GM23338 (cell line): ENCODE data around the gene TMEM135.

Experiments used
- CREB1 ChIP-seq: fragments of 250-450 bp; sonication (Bioruptor Pico); IDR thresholded peaks from 2 replicates; pipeline ENCODE4 v1.5.0; 2020; ENCODE audit warnings: low read depth, mild to moderate bottlenecking, moderate library complexity
- EZH2 ChIP-seq: fragments of 200-600 bp; sonication (generic); IDR thresholded peaks from one replicate; pipeline ENCODE4 v1.8.0; 2017; ENCODE audit warnings: antibody characterized with exemption, mild to moderate bottlenecking, low read depth; ENCODE audit not compliant: unreplicated experiment
- EZH2phosphoT487 ChIP-seq: fragments of 200-600 bp; sonication (generic); IDR thresholded peaks from one replicate; pipeline ENCODE4 v1.8.1; 2018; ENCODE audit warnings: antibody characterized with exemption; ENCODE audit not compliant: unreplicated experiment
- JUNB ChIP-seq: IDR thresholded peaks from one replicate; pipeline ENCODE4 v1.6.1; 2016; ENCODE audit warnings: antibody characterized with exemption; ENCODE audit not compliant: unreplicated experiment
- NANOG ChIP-seq: IDR thresholded peaks from 2 replicates; pipeline ENCODE4 v1.6.1; 2016; ENCODE audit warnings: antibody characterized with exemption, borderline replicate concordance
- POLR2AphosphoS5 ChIP-seq: IDR thresholded peaks from 2 replicates; pipeline ENCODE4 v1.6.1; 2016; ENCODE audit warnings: antibody characterized with exemption, low read depth
- STAT1 ChIP-seq: IDR thresholded peaks from one replicate; pipeline ENCODE4 v1.6.1; 2016; ENCODE audit warnings: antibody characterized with exemption; ENCODE audit not compliant: unreplicated experiment
- ZNF114 ChIP-seq: fragments of 250-450 bp; sonication (Bioruptor Pico); IDR thresholded peaks from 2 replicates; pipeline ENCODE4 v1.5.0; 2020; ENCODE audit warnings: mild to moderate bottlenecking, moderate library complexity
- ZNF331 ChIP-seq: fragments of 250-450 bp; sonication (Bioruptor Pico); IDR thresholded peaks from 2 replicates; pipeline ENCODE4 v1.5.0; 2020; ENCODE audit warnings: low read depth, mild to moderate bottlenecking, moderate library complexity
- TF ChIP-seq, protein P1 (sequence below), 2 experiments: fragments of 200-600 bp in 1 of 2; sonication (generic) in 1 of 2; conservative IDR thresholded peaks; 2 replicates each; pipeline versions ENCODE4 v1.5.1 to v1.6.1; 2016 to 2017; ENCODE audit warnings: antibody characterized with exemption in 2 of 2, low read depth in 2 of 2, mild to moderate bottlenecking in 2 of 2, moderate library complexity in 1 of 2
- TF ChIP-seq, protein P2 (sequence below): IDR thresholded peaks from one replicate; pipeline ENCODE4 v1.6.1; 2018; ENCODE audit warnings: antibody characterized with exemption; ENCODE audit not compliant: unreplicated experiment
- TF ChIP-seq, protein P3 (sequence below): fragments of 250-450 bp; sonication (Bioruptor Pico); IDR thresholded peaks from 2 replicates; pipeline ENCODE4 v1.5.0; 2020; ENCODE audit warnings: mild to moderate bottlenecking, moderate library complexity
- TF ChIP-seq, protein P4 (sequence below): IDR thresholded peaks from 2 replicates; pipeline ENCODE4 v1.6.1; 2016; ENCODE audit warnings: antibody characterized with exemption

DNA sequence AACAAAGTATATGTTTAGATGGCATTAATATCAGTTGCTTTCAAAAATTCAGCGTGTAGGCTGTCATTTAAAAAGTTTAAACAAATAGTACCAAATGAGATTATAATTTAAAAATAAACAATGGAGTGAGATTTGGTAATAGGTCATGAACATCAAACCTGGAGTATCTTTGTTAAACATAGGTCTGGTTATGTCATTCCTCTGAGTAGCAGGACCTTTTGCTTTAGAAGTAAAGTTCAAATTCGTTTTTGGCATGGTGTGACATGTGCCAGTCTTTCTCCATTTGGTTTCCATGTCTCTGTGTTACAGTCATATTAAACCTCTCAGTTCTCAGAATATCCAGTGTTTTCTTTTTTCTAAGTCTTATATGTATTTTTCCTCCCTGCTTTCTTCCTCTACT, 242.4 kb downstream of the TMEM135 start:
- TF ChIP-seq, protein P1, sequence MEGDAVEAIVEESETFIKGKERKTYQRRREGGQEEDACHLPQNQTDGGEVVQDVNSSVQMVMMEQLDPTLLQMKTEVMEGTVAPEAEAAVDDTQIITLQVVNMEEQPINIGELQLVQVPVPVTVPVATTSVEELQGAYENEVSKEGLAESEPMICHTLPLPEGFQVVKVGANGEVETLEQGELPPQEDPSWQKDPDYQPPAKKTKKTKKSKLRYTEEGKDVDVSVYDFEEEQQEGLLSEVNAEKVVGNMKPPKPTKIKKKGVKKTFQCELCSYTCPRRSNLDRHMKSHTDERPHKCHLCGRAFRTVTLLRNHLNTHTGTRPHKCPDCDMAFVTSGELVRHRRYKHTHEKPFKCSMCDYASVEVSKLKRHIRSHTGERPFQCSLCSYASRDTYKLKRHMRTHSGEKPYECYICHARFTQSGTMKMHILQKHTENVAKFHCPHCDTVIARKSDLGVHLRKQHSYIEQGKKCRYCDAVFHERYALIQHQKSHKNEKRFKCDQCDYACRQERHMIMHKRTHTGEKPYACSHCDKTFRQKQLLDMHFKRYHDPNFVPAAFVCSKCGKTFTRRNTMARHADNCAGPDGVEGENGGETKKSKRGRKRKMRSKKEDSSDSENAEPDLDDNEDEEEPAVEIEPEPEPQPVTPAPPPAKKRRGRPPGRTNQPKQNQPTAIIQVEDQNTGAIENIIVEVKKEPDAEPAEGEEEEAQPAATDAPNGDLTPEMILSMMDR (conservative IDR thresholded peaks at IDR 0.05; ENCODE audit: low read depth in 2 of 2): no peak
- TF ChIP-seq POLR2AphosphoS5 (no peak), EZH2phosphoT487 (no peak), EZH2 (no peak), NANOG (no peak), CREB1 (no peak), JUNB (no peak), ZNF114 (CRISPR knock-in tag) (no peak), STAT1 (no peak), ZNF331 (CRISPR knock-in tag) (no peak)
- TF ChIP-seq, protein P2, sequence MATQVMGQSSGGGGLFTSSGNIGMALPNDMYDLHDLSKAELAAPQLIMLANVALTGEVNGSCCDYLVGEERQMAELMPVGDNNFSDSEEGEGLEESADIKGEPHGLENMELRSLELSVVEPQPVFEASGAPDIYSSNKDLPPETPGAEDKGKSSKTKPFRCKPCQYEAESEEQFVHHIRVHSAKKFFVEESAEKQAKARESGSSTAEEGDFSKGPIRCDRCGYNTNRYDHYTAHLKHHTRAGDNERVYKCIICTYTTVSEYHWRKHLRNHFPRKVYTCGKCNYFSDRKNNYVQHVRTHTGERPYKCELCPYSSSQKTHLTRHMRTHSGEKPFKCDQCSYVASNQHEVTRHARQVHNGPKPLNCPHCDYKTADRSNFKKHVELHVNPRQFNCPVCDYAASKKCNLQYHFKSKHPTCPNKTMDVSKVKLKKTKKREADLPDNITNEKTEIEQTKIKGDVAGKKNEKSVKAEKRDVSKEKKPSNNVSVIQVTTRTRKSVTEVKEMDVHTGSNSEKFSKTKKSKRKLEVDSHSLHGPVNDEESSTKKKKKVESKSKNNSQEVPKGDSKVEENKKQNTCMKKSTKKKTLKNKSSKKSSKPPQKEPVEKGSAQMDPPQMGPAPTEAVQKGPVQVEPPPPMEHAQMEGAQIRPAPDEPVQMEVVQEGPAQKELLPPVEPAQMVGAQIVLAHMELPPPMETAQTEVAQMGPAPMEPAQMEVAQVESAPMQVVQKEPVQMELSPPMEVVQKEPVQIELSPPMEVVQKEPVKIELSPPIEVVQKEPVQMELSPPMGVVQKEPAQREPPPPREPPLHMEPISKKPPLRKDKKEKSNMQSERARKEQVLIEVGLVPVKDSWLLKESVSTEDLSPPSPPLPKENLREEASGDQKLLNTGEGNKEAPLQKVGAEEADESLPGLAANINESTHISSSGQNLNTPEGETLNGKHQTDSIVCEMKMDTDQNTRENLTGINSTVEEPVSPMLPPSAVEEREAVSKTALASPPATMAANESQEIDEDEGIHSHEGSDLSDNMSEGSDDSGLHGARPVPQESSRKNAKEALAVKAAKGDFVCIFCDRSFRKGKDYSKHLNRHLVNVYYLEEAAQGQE: no peak
- TF ChIP-seq, protein P3, sequence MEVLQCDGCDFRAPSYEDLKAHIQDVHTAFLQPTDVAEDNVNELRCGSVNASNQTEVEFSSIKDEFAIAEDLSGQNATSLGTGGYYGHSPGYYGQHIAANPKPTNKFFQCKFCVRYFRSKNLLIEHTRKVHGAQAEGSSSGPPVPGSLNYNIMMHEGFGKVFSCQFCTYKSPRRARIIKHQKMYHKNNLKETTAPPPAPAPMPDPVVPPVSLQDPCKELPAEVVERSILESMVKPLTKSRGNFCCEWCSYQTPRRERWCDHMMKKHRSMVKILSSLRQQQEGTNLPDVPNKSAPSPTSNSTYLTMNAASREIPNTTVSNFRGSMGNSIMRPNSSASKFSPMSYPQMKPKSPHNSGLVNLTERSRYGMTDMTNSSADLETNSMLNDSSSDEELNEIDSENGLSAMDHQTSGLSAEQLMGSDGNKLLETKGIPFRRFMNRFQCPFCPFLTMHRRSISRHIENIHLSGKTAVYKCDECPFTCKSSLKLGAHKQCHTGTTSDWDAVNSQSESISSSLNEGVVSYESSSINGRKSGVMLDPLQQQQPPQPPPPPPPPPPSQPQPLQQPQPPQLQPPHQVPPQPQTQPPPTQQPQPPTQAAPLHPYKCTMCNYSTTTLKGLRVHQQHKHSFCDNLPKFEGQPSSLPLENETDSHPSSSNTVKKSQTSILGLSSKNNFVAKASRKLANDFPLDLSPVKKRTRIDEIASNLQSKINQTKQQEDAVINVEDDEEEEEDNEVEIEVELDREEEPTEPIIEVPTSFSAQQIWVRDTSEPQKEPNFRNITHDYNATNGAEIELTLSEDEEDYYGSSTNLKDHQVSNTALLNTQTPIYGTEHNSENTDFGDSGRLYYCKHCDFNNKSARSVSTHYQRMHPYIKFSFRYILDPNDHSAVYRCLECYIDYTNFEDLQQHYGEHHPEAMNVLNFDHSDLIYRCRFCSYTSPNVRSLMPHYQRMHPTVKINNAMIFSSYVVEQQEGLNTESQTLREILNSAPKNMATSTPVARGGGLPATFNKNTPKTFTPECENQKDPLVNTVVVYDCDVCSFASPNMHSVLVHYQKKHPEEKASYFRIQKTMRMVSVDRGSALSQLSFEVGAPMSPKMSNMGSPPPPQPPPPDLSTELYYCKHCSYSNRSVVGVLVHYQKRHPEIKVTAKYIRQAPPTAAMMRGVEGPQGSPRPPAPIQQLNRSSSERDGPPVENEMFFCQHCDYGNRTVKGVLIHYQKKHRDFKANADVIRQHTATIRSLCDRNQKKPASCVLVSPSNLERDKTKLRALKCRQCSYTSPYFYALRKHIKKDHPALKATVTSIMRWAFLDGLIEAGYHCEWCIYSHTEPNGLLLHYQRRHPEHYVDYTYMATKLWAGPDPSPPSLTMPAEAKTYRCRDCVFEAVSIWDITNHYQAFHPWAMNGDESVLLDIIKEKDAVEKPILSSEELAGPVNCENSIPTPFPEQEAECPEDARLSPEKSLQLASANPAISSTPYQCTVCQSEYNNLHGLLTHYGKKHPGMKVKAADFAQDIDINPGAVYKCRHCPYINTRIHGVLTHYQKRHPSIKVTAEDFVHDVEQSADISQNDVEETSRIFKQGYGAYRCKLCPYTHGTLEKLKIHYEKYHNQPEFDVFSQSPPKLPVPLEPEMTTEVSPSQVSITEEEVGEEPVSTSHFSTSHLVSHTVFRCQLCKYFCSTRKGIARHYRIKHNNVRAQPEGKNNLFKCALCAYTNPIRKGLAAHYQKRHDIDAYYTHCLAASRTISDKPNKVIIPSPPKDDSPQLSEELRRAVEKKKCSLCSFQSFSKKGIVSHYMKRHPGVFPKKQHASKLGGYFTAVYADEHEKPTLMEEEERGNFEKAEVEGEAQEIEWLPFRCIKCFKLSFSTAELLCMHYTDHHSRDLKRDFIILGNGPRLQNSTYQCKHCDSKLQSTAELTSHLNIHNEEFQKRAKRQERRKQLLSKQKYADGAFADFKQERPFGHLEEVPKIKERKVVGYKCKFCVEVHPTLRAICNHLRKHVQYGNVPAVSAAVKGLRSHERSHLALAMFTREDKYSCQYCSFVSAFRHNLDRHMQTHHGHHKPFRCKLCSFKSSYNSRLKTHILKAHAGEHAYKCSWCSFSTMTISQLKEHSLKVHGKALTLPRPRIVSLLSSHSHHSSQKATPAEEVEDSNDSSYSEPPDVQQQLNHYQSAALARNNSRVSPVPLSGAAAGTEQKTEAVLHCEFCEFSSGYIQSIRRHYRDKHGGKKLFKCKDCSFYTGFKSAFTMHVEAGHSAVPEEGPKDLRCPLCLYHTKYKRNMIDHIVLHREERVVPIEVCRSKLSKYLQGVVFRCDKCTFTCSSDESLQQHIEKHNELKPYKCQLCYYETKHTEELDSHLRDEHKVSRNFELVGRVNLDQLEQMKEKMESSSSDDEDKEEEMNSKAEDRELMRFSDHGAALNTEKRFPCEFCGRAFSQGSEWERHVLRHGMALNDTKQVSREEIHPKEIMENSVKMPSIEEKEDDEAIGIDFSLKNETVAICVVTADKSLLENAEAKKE (CRISPR knock-in tag): no peak
- TF ChIP-seq, protein P4, sequence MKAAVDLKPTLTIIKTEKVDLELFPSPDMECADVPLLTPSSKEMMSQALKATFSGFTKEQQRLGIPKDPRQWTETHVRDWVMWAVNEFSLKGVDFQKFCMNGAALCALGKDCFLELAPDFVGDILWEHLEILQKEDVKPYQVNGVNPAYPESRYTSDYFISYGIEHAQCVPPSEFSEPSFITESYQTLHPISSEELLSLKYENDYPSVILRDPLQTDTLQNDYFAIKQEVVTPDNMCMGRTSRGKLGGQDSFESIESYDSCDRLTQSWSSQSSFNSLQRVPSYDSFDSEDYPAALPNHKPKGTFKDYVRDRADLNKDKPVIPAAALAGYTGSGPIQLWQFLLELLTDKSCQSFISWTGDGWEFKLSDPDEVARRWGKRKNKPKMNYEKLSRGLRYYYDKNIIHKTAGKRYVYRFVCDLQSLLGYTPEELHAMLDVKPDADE: no peak
